PC-3 (cell line): ENCODE measurements around the gene ZNF430.

Experiments used
- EZH2 ChIP-seq: fragments of 300-600 bp; sonication (generic); IDR thresholded peaks from one replicate; pipeline ENCODE4 v1.6.1; 2017; ENCODE audit warnings: antibody characterized with exemption, mild to moderate bottlenecking, low read length; ENCODE audit not compliant: unreplicated experiment
- TF ChIP-seq, protein P1 (sequence below): fragments of 300-600 bp; sonication (generic); conservative IDR thresholded peaks from 2 replicates; pipeline ENCODE4 v1.5.1; 2017; ENCODE audit warnings: antibody characterized with exemption, low read depth, mild to moderate bottlenecking, low read length

DNA sequence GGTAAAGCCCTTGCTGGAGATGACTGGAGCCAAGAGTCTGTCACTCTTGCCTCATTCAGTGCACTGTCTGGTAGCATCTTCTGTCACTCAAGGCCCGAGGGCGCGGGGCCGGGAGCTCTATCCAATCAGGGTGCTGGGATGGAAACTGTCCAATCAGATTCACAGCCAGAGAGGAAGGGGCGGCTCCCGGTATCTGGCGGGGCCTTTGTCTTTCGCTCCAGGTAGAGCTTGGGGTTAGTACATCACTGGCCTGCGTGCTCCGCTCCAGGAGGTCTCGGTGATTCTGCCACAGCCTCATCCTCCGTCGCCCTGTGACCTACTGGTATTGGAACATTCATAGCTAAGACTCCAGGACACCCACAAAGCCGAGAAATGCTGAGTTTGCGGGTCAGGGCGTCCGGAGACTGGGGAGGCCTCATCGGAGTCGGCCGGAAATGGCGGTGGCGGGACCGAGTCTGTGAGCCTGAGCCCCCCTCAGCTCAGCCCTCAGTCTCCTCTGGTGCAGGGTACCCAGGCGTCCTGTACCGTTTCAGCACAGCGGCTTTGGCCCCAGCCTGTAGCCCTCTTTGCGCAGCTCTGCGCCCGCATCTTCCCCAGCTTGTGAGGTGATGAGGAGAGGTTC, 20.6 kb upstream of the ZNF430 start:
- TF ChIP-seq, protein P1, sequence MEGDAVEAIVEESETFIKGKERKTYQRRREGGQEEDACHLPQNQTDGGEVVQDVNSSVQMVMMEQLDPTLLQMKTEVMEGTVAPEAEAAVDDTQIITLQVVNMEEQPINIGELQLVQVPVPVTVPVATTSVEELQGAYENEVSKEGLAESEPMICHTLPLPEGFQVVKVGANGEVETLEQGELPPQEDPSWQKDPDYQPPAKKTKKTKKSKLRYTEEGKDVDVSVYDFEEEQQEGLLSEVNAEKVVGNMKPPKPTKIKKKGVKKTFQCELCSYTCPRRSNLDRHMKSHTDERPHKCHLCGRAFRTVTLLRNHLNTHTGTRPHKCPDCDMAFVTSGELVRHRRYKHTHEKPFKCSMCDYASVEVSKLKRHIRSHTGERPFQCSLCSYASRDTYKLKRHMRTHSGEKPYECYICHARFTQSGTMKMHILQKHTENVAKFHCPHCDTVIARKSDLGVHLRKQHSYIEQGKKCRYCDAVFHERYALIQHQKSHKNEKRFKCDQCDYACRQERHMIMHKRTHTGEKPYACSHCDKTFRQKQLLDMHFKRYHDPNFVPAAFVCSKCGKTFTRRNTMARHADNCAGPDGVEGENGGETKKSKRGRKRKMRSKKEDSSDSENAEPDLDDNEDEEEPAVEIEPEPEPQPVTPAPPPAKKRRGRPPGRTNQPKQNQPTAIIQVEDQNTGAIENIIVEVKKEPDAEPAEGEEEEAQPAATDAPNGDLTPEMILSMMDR: no peak
- TF ChIP-seq EZH2: no peak
